OCI-LY3 (cell line): Measurements from ENCODE around the gene LRRC7.

Source experiments
- H2AFZ ChIP-seq: fragments of 200-600, 300-600 bp; shearing (Covaris generic); 2 replicates; pipeline ENCODE4 v1.6.0; 2014; ENCODE audit warnings: antibody characterized with exemption, low read depth, low read length
- H3K27ac ChIP-seq: fragments of 200-600, 300-600 bp; sonication (generic); 2 replicates; pipeline ENCODE4 v1.5.1; 2014; ENCODE audit warnings: mild to moderate bottlenecking, low read length, moderate library complexity, mixed read lengths
- H3K27me3 ChIP-seq: fragments of 200-600, 300-600 bp; sonication (generic); 2 replicates; pipeline ENCODE4 v1.6.1; 2014; ENCODE audit warnings: low read depth, low read length, mixed read lengths
- H3K36me3 ChIP-seq: fragments of 200-600, 300-600 bp; sonication (generic); replicated peaks from 2 replicates; pipeline ENCODE3; 2014; ENCODE audit warnings: low read depth, low read length, mixed read lengths
- H3K4me1 ChIP-seq: fragments of 300-600, 200-600 bp; sonication (generic); 2 replicates; pipeline ENCODE4 v1.6.1; 2014; ENCODE audit warnings: low read length, mixed read lengths
- H3K4me2 ChIP-seq: fragments of 200-600, 300-600 bp; sonication (generic); 2 replicates; pipeline ENCODE4 v1.6.1; 2014; ENCODE audit warnings: low read length, mixed read lengths
- H3K4me3 ChIP-seq: fragments of 300-600, 200-600 bp; sonication (generic); 2 replicates; pipeline ENCODE4 v1.5.1; 2014; ENCODE audit warnings: antibody characterized with exemption, mild to moderate bottlenecking, low read length, moderate library complexity
- H3K79me2 ChIP-seq: fragments of 300-600, 200-600 bp; shearing (Covaris generic); 2 replicates; pipeline ENCODE4 v1.6.1; 2014; ENCODE audit warnings: mild to moderate bottlenecking, low read length, mixed read lengths
- H3K9ac ChIP-seq: fragments of 300-600, 200-600 bp; shearing (Covaris generic); 2 replicates; pipeline ENCODE4 v1.6.0; 2014; ENCODE audit warnings: mild to moderate bottlenecking, low read length, moderate library complexity
- H3K9me3 ChIP-seq: fragments of 200-600, 300-600 bp; shearing (Covaris generic); 2 replicates; pipeline ENCODE4 v1.6.1; 2014; ENCODE audit warnings: low read length, mixed read lengths; ENCODE audit not compliant: insufficient read depth
- H4K20me1 ChIP-seq: fragments of 200-600, 300-600 bp; sonication (generic); 2 replicates; pipeline ENCODE4 v1.6.1; 2016; ENCODE audit warnings: low read length, mixed read lengths; ENCODE audit not compliant: insufficient read depth
- EZH2phosphoT487 ChIP-seq: fragments of 200-600 bp; shearing (Covaris generic); IDR thresholded peaks from 2 replicates; pipeline ENCODE4 v1.6.1; 2018; ENCODE audit warnings: antibody characterized with exemption, mixed run types, low read depth
- TF ChIP-seq, protein P1 (sequence below): fragments of 200-600, 300-600 bp; sonication (generic); IDR thresholded peaks from 2 replicates; pipeline ENCODE4 v1.5.1; 2014; ENCODE audit warnings: antibody characterized with exemption, low read length, low read depth

LRRC7 gene

DNA sequence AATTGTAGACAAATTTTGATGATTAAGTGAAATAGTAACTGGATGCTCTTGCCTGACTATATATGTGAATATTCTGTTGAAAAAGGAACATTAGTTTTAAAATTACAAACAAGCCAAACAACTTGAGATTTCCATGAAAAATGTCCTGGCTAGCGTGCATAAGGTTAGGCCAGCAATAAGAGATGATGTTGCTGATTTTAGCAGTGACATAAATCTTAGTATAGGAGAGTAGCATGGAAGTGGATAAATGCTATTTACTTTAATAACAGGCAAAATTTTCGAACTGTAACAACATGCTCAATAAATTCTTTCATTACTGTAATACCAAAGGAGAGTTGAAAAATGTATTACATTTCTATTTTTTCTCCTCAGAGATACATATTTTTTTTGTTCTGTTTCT, 266.6 kb downstream of the LRRC7 start:
- no peaks in the 10 kb centered on the region for H3K79me2 ChIP-seq
- no peaks in the 10 kb centered on the region for H3K4me1 ChIP-seq
- H3K36me3 ChIP-seq, result no peaks in the 10 kb centered on the region
- H3K27me3 ChIP-seq, result no peaks in the 10 kb centered on the region
- TF ChIP-seq EZH2phosphoT487, result no peak
- TF ChIP-seq, protein P1, sequence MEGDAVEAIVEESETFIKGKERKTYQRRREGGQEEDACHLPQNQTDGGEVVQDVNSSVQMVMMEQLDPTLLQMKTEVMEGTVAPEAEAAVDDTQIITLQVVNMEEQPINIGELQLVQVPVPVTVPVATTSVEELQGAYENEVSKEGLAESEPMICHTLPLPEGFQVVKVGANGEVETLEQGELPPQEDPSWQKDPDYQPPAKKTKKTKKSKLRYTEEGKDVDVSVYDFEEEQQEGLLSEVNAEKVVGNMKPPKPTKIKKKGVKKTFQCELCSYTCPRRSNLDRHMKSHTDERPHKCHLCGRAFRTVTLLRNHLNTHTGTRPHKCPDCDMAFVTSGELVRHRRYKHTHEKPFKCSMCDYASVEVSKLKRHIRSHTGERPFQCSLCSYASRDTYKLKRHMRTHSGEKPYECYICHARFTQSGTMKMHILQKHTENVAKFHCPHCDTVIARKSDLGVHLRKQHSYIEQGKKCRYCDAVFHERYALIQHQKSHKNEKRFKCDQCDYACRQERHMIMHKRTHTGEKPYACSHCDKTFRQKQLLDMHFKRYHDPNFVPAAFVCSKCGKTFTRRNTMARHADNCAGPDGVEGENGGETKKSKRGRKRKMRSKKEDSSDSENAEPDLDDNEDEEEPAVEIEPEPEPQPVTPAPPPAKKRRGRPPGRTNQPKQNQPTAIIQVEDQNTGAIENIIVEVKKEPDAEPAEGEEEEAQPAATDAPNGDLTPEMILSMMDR, result no peak
- H3K4me3 ChIP-seq, result no peak overlapping the region
- no peak overlapping the region for H3K9ac ChIP-seq
- H3K4me2 ChIP-seq, result no peak overlapping the region
- H3K9me3 ChIP-seq, result no peaks in the 10 kb centered on the region
- H3K27ac ChIP-seq, result no peak overlapping the region
- no peak overlapping the region for H2AFZ ChIP-seq
- no peaks in the 10 kb centered on the region for H4K20me1 ChIP-seq

DNA sequence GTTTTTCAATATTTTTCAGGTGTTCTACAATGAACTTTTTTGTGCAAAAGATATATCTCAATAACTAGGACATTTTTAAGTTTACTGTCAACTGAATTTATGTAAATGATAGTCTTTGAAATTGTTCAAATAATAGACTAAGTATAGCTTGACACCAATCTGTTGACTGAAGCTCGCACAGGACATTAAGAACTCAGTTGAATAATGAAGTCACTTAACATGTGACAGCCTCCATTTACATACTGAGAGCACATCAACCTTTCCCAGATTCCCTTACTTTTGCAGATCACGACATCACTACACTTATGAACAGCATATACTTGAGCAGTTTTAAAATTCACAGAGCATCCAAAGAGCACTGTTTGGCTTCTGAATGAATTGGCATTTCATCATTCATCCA, 268.2 kb downstream of the LRRC7 start:
- Histone ChIP-seq H3K9ac (no peak overlapping the region), H3K36me3 (no peaks in the 10 kb centered on the region), H3K27me3 (no peaks in the 10 kb centered on the region), H3K27ac (no peak overlapping the region), H2AFZ (no peak overlapping the region), H3K4me2 (no peak overlapping the region), H3K4me3 (no peak overlapping the region), H3K4me1 (no peaks in the 10 kb centered on the region), H4K20me1 (no peaks in the 10 kb centered on the region), H3K9me3 (no peaks in the 10 kb centered on the region), H3K79me2 (no peaks in the 10 kb centered on the region)
- TF ChIP-seq EZH2phosphoT487, result no peak
- TF ChIP-seq, protein P1, result no peak

DNA sequence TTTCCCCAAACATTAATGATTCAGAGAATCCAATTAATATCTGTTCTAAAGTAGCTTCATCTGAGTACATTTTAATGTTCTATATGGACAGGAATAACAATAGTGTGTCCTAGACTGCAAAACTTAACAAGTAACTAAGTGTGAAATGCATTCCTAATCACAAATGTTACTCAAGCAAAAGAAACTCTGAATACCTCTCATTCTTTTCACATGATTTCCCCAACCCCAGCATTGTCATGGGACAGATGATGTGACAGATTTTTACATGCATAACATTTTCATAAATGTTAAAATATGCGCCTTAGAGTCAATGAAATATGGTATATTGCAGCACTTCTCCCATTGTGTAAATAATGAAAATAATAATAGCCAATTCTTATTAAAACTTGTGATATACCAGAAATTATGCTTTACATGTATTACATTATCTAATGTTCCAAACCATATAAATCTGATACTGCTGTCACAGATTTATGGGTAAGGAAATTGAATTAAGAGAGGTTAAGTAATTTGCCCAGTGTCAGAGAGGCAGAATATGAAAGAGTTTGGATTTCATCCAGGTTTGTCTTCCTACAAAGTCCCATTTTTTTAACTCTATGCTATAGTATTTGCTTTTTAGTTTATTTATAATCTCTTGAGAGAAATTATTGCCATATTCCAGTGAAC, 269.4 kb downstream of the LRRC7 start:
- no peaks in the 10 kb centered on the region for H4K20me1 ChIP-seq
- H3K9me3 ChIP-seq, result no peaks in the 10 kb centered on the region
- TF ChIP-seq EZH2phosphoT487, result no peak
- TF ChIP-seq, protein P1, result no peak
- H2AFZ ChIP-seq, result no peak overlapping the region
- no peaks in the 10 kb centered on the region for H3K79me2 ChIP-seq
- H3K4me2 ChIP-seq, result no peak overlapping the region
- H3K36me3 ChIP-seq, result no peaks in the 10 kb centered on the region
- H3K4me3 ChIP-seq, result no peak overlapping the region
- H3K4me1 ChIP-seq, result no peaks in the 10 kb centered on the region
- no peak overlapping the region for H3K27ac ChIP-seq
- H3K9ac ChIP-seq, result no peak overlapping the region
- H3K27me3 ChIP-seq, result no peaks in the 10 kb centered on the region

DNA sequence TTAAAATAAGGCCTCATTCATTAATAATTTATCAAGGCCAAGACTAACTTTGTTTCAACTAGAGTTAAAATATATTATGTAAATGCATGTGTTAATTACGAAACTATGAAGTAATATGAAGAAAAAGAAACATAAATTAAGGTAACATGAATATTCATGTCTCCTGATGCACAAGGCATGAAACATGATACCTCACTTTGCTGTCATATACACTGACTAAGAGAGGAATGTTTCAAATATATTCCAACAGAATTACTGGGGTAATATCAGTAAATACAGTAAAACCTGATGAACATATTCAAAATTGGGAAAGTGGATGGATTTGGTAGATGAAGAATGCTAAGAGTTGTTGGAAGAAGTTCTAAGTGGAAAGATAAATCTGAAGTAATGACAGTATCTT, 274.6 kb downstream of the LRRC7 start:
- Histone ChIP-seq H3K27me3 (no peaks in the 10 kb centered on the region), H3K27ac (no peak overlapping the region)

More for the DNA sequence above, 274.6 kb downstream of the LRRC7 start:
- Histone ChIP-seq H4K20me1 (no peaks in the 10 kb centered on the region), H2AFZ (no peak overlapping the region), H3K9me3 (no peaks in the 10 kb centered on the region), H3K4me3 (no peak overlapping the region), H3K36me3 (no peaks in the 10 kb centered on the region), H3K4me1 (no peaks in the 10 kb centered on the region), H3K79me2 (no peaks in the 10 kb centered on the region), H3K4me2 (no peak overlapping the region), H3K9ac (no peak overlapping the region)
- TF ChIP-seq, protein P1, result no peak
- TF ChIP-seq EZH2phosphoT487, result no peak
